Endothelial cell of umbilical vein (primary cell): Measurements from ENCODE around the gene EML4. TPM values are rescaled to one million over a fixed set of nuclear protein-coding genes. Genes with fewer than 3 reads are reported as not detected.

Source experiments
- BruUV-seq: library from RNA; stranded (reverse); fragments of 400-500 nt; replicated peaks from 2 replicates; lab custom pipeline; 2021; lab: Mats Ljungman, UMichigan
- CTCF ChIA-PET: fragments of 300-600, 350-600 bp; sonication (Branson Sonifier 250); formaldehyde crosslinking; loops from one replicate; lab custom pipeline; 2021; ENCODE audit warnings: antibody characterized with exemption, inconsistent platforms; lab: Charles Lee
- POLR2A ChIA-PET: fragments of 300-600, 350-600 bp; sonication (Branson Sonifier 250); formaldehyde crosslinking; loops from one replicate; lab custom pipeline; 2021; ENCODE audit warnings: antibody characterized with exemption, inconsistent platforms; lab: Charles Lee
- DNase-seq: peaks from one replicate; pipeline ENCODE4 v3.0.0-alpha.2; 2011; ENCODE audit warnings: low read depth, low spot score
- FAIRE-seq: peaks from 2 replicates; lab custom pipeline; 2011; peaks lifted over from hg19 to GRCh38; lab: Jason Lieb, UNC
- H2AFZ ChIP-seq: 2 replicates; pipeline ENCODE4 v1.6.0; 2012; ENCODE audit warnings: low read depth, low read length, control low read depth, inconsistent platforms
- H3K27ac ChIP-seq: 2 replicates; pipeline ENCODE4 v1.5.1; 2011; ENCODE audit warnings: low read depth, mild to moderate bottlenecking, control low read depth, low read length, moderate library complexity; ENCODE audit not compliant: insufficient read depth
- H3K27me3 ChIP-seq, 2 experiments: 2 replicates each; pipeline versions ENCODE4 v1.6.0 to v1.6.1; 2011; ENCODE audit warnings: low read length in 2 of 2, mixed read lengths in 1 of 2; ENCODE audit not compliant: control insufficient read depth in 2 of 2, insufficient read depth in 2 of 2
- H3K36me3 ChIP-seq, 2 experiments: 2 replicates in 1 of 2; 3 replicates in 1 of 2; pipeline ENCODE4 v1.5.1; 2011; ENCODE audit warnings: low read length in 2 of 2, mild to moderate bottlenecking in 1 of 2, moderate library complexity in 1 of 2; ENCODE audit not compliant: control insufficient read depth in 2 of 2, insufficient read depth in 2 of 2; ENCODE audit errors: extremely low read depth in 1 of 2
- H3K4me1 ChIP-seq: 3 replicates; pipeline ENCODE4 v1.5.1; 2011; ENCODE audit warnings: mild to moderate bottlenecking, low read length; ENCODE audit not compliant: control insufficient read depth, insufficient read depth; ENCODE audit errors: extremely low read depth
- H3K4me2 ChIP-seq: 2 replicates; pipeline ENCODE4 v1.6.1; 2011; ENCODE audit warnings: low read length, control low read depth, mixed read lengths; ENCODE audit not compliant: insufficient read depth
- H3K4me3 ChIP-seq, 3 experiments: fragments of 200-600 bp in 1 of 3; sonication (generic), shearing (Covaris generic) in 1 of 3; replicated peaks in 1 of 3; 2 replicates each; pipeline ENCODE4 v1.5.1; 2011 to 2016; ENCODE audit warnings: control low read depth in 3 of 3, low read length in 3 of 3, mild to moderate bottlenecking in 2 of 3, inconsistent platforms in 1 of 3, low read depth in 1 of 3, moderate library complexity in 1 of 3; ENCODE audit not compliant: insufficient read depth in 1 of 3
- H3K79me2 ChIP-seq: 2 replicates; pipeline ENCODE4 v1.6.0; 2012; ENCODE audit warnings: low read length, inconsistent platforms; ENCODE audit not compliant: control insufficient read depth, insufficient read depth
- H3K9ac ChIP-seq: replicated peaks from 2 replicates; pipeline ENCODE3; 2011; ENCODE audit warnings: low read length, control low read depth; ENCODE audit not compliant: insufficient read depth; ENCODE audit errors: extremely low read depth
- H3K9me1 ChIP-seq: replicated peaks from 3 replicates; pipeline ENCODE4 v1.6.0; 2011; ENCODE audit warnings: mild to moderate bottlenecking, low read length; ENCODE audit not compliant: control insufficient read depth, insufficient read depth; ENCODE audit errors: extremely low read depth
- H3K9me3 ChIP-seq: replicated peaks from 2 replicates; pipeline ENCODE4 v1.5.1; 2012; ENCODE audit warnings: low read length, inconsistent platforms; ENCODE audit not compliant: control insufficient read depth, insufficient read depth
- H4K20me1 ChIP-seq: replicated peaks from 2 replicates; pipeline ENCODE3; 2011; ENCODE audit warnings: mild to moderate bottlenecking, low read length; ENCODE audit not compliant: control insufficient read depth, insufficient read depth; ENCODE audit errors: extremely low read depth
- EZH2 ChIP-seq: IDR thresholded peaks from 2 replicates; pipeline ENCODE4 v1.6.1; 2012; ENCODE audit warnings: borderline replicate concordance, low read depth, mild to moderate bottlenecking, moderate library complexity, low read length, inconsistent platforms; ENCODE audit not compliant: severe bottlenecking
- GATA2 ChIP-seq: IDR thresholded peaks from 2 replicates; pipeline ENCODE4 v1.7.0; 2011; ENCODE audit warnings: low read depth, mild to moderate bottlenecking, moderate library complexity, mixed read lengths, low read length; ENCODE audit not compliant: insufficient read length, insufficient read depth
- POLR2A ChIP-seq: IDR thresholded peaks from 2 replicates; pipeline ENCODE4 v1.6.1; 2012; ENCODE audit warnings: low read depth, mild to moderate bottlenecking, control low read depth, low read length
- POLR2AphosphoS5 ChIP-seq: IDR thresholded peaks from 2 replicates; pipeline ENCODE4 v1.6.1; 2012; ENCODE audit warnings: low read depth, mild to moderate bottlenecking, control low read depth, low read length, moderate library complexity; ENCODE audit not compliant: insufficient read depth
- dilution Hi-C: fragments of 300-500 bp; cut with MboI; formaldehyde crosslinking; loops from one replicate; pipeline ENCODE4 v1.15.0; 2019; ENCODE audit warnings: low sequenced_read_pairs; ENCODE audit not compliant: extremely low pct_ligation_motif_present
- intact Hi-C: fragments of 100-400 bp; cut with micrococcal nuclease; formaldehyde crosslinking; loops from one replicate; pipeline ENCODE4 v1.10.0; 2022
- polyA plus RNA-seq, 4 experiments: library from polyadenylated mRNA; depleted of rRNA in 3 of 4; stranded (reverse) in 3 of 4; unstranded in 1 of 4; fragments of >200 nt; gene quantifications; 2 replicates each; pipeline versions ENCODE4 v1.2.1 to v1.2.3, GENCODE V29; 2011 to 2012; ENCODE audit warnings: missing spikeins in 1 of 4
- total RNA-seq: library from RNA; stranded (reverse); gene quantifications from 2 replicates; pipeline ENCODE4 v1.2.3, GENCODE V29; 2021
- TF ChIP-seq, protein P1 (sequence below): IDR thresholded peaks from 2 replicates; pipeline ENCODE4 v1.6.1; 2011; ENCODE audit not compliant: insufficient read depth, insufficient read length

Gene EML4
- total and polyA plus RNA-seq, 2 donors (not counting 3 experiments of a cell fraction or from before 2014, with no cell fraction given), result 13.3 to 32.0 TPM

GRCh38 chr2:42286268-42286946, 117.3 kb downstream of the EML4 start:
- DNase-seq (no peak), FAIRE-seq (no peak)
- no peak overlapping the region for H3K9ac ChIP-seq
- H3K9me1 ChIP-seq, result no peaks in the 10 kb centered on the region
- no peaks in the 10 kb centered on the region for H3K4me1 ChIP-seq
- CTCF ChIA-PET, result interaction anchor here (1.4 kb wide), 1 partner anchor 42 kb away, joined by 6 read pairs; no protein-coding TSS in a partner anchor
- intact Hi-C loops, result no loop called here
- H3K36me3 ChIP-seq, result peaks cover 0 to 3% of the 10 kb centered on the region in 2 experiments
- H3K9me3 ChIP-seq, result no peaks in the 10 kb centered on the region
- BruUV-seq, result no TSS peak
- no peak overlapping the region for H2AFZ ChIP-seq
- dilution Hi-C loops, result no loop called here
- POLR2A ChIA-PET, result no interaction called here
- H3K4me3 ChIP-seq, result no peak overlapping the region
- no peak overlapping the region for H3K27ac ChIP-seq
- no peaks in the 10 kb centered on the region for H4K20me1 ChIP-seq
- H3K27me3 ChIP-seq, result no peaks in the 10 kb centered on the region
- no peaks in the 10 kb centered on the region for H3K79me2 ChIP-seq
- H3K4me2 ChIP-seq, result no peak overlapping the region
- no peak for TF ChIP-seq GATA2

DNA sequence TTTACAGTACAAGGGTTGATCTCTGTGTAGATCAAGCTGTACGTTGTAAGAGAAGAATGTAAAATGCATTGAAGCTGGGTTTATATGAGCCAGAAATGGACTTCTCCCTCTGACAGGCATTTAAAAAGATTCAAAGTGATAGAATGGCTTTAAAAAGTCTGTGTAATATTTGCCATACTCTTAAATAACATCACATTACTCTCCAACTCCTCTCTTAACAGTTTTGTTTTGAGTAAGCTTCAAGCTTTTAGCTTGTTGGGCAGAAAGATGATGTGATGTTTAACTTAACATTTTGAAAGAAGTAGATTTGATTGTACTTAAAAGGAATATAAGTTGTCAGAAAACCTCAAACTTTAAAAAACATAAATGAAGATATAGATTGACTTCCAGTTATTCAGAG, 119.7 kb downstream of the EML4 start:
- BruUV-seq, result no TSS peak
- dilution Hi-C loops (no loop called here), intact Hi-C loops (no loop called here)
- Histone ChIP-seq H3K79me2 (no peaks in the 10 kb centered on the region), H3K9ac (no peak overlapping the region), H3K27ac (no peak overlapping the region), H3K4me3 (no peak overlapping the region), H4K20me1 (no peaks in the 10 kb centered on the region), H3K36me3 (peaks cover 0 to 3% of the 10 kb centered on the region in 2 experiments), H3K9me3 (no peaks in the 10 kb centered on the region), H2AFZ (no peak overlapping the region), H3K9me1 (no peaks in the 10 kb centered on the region), H3K4me2 (no peak overlapping the region), H3K27me3 (no peaks in the 10 kb centered on the region), H3K4me1 (no peaks in the 10 kb centered on the region)
- TF ChIP-seq, protein P1, sequence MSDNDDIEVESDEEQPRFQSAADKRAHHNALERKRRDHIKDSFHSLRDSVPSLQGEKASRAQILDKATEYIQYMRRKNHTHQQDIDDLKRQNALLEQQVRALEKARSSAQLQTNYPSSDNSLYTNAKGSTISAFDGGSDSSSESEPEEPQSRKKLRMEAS, result no peak
- TF ChIP-seq EZH2 (no peak), POLR2A (no peak), POLR2AphosphoS5 (no peak)
- POLR2A ChIA-PET, result no interaction called here
- FAIRE-seq (no peak), DNase-seq (no peak)
- CTCF ChIA-PET, result interaction anchor here (1.0 kb wide), 1 partner anchor 126 kb away, joined by 3 read pairs; no protein-coding TSS in a partner anchor
